ENCODE measurements around the gene NAXE. TPM values are rescaled to one million over a fixed set of nuclear protein-coding genes. Genes with fewer than 3 reads are reported as not detected.
A peak's percentile ranks its signal among the peaks of the same experiment; 100 is the strongest.
"Not testable (repeated sequence)": the region's sequence is repeated elsewhere in the genome, so short reads cannot be mapped to it uniquely, and the experiment has no call there.

Gene NAXE
- total RNA-seq, 4 donors from 2014 or later = 37.0 to 52.7 (median 45.8) TPM

DNA sequence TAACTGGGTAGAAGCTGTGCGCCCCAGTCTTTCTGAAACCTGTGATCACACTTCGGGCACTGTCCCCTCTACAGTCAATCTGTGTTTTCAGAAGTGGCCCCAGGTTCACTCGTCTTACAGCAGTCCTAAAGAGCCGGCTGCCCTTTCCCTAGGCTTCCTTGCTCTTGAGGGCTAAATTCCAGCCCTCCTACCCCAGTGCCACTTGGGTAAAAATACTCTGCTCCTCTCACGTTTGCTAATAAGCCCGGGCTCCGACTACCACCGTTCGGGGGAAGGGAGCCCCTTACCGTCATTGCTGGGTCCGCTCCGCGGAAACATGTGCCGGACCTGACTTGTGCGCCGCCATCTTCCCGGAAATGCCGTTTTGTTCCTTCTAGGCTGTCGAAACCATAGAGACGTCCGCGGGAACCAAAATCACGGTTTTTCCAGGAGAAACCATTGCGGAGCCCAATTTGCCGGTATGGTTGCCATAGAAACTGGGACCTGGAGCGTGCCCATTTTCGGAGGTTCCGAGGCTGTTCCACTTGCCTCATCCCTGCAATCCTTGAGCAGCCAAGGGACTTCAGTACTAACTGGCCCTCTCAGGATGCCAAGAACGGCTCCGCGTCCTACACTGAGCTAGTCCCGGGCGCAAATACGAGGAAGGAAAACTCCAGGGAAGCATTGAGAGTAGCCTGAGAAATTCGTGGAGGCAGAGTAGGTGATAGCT, 9.7 kb downstream of the NAXE start, which contains the start of gene GPATCH4:
GPATCH4 (minus strand) TSS at position 358 of the 709 bp plus-strand sequence.
- DNase-seq (ENCODE audit: low spot score in 2 of 2) = peak; percentile 73 to 95
- peak within 1 kb of the TSS; percentile 60 for H3K4me3 ChIP-seq (ENCODE audit: low read depth, poor library complexity, severe bottlenecking)
- WGBS, 2 donors = 0 to 1% methylated on average over 33 to 35 of the region's 35 CpGs
- intact Hi-C loops (cut with DNase I; ENCODE audit: low total_unique reads) = no loop called here
- TF ChIP-seq CTCF (IDR thresholded peaks at IDR 0.05) = no peak
- no peak for TF ChIP-seq POLR2A (IDR thresholded peaks at IDR 0.05)

DNA sequence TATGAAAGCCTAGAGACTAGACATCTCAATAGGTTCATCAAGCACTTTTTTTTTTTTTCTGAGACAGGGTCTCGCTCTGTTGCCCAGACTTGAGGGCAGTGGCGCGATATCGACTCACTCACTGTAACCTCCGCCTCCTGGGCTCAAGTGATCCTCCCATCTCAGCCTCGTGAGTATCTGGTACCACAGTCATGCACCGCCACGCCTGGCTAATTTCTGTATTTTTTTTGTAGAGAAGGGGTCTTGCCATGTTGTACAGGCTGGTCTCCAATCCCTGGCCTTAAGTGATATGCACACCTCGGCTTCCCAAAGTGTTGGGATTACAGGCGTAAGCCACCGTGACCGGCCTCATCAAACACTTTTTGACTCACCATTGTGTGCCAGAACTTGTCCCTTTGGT, 10.3 kb downstream of the NAXE start:
- WGBS, 2 donors = 58 to 64% methylated on average over 12 of the region's 12 CpGs
- peak overlapping the region; percentile 60 for H3K4me3 ChIP-seq (ENCODE audit: low read depth, poor library complexity, severe bottlenecking)
- intact Hi-C loops (cut with DNase I; ENCODE audit: low total_unique reads) = no loop called here
- DNase-seq (ENCODE audit: low spot score in 2 of 2) = no peak
- TF ChIP-seq CTCF (IDR thresholded peaks at IDR 0.05) (no peak), POLR2A (IDR thresholded peaks at IDR 0.05) (no peak)

- intact Hi-C loops (cut with DNase I; ENCODE audit: low total_unique reads) = no loop called here
- no peak for TF ChIP-seq POLR2A (IDR thresholded peaks at IDR 0.05)
- no peak for TF ChIP-seq CTCF (IDR thresholded peaks at IDR 0.05)
- DNase-seq (ENCODE audit: low spot score in 2 of 2) = no peak
- H3K4me3 ChIP-seq (ENCODE audit: low read depth, poor library complexity, severe bottlenecking) = no peak overlapping the region
- 22 to 25% methylated on average over 10 of the region's 10 CpGs for WGBS, 2 donors
Measured at GRCh38 chr1:156602557-156602993, 11.0 kb downstream of the NAXE start.

- DNase-seq (ENCODE audit: low spot score in 2 of 2); H3K4me3 ChIP-seq (ENCODE audit: low read depth, poor library complexity, severe bottlenecking): not testable (repeated sequence)
- intact Hi-C loops (cut with DNase I; ENCODE audit: low total_unique reads) = loop anchor here (5.0 kb wide), 1 partner anchor 150 kb away; no protein-coding TSS in a partner anchor
- 84 to 88% methylated on average over 4 of the region's 4 CpGs for WGBS, 2 donors
Measured at GRCh38 chr1:156607344-156607743, 15.8 kb downstream of the NAXE start.

DNA sequence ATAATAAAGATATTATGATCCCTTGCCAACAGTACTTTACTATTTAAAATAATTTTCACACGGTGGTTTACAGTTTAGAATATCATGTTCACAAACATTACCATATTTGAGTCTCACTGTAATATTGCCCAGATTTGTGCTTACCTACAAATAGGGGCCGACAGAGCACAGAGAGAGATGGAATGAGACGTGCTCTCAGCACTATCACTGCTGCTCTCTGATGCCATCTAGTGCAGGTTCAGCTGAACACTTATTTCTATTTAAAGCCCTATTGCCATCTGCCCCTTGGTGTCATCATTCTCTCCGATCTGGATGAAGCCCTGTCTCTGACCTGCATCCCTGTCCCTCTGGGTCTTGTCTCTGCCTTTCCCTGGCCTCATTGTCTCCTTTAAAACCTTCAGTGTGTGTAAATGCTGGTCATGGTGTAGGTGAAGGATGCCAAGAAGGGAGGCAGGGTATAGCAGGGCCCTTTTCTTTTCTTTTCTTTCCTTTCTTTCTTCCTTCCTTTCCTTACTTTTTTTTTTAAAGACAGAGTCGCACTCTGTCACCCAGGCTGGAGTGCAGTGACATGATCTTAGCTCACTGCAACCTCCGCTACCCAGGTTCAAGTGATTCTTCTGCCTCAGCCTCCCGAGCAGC, 16.6 kb downstream of the NAXE start:
- H3K4me3 ChIP-seq (ENCODE audit: low read depth, poor library complexity, severe bottlenecking) = no peak overlapping the region
- WGBS, 2 donors = 31 to 33% methylated on average over 7 of the region's 7 CpGs
- intact Hi-C loops (cut with DNase I; ENCODE audit: low total_unique reads) = loop anchor here (5.0 kb wide), 1 partner anchor 151 kb away; no protein-coding TSS in a partner anchor
- TF ChIP-seq POLR2A (IDR thresholded peaks at IDR 0.05) = no peak
- TF ChIP-seq CTCF (IDR thresholded peaks at IDR 0.05) = peak in 1 of 3 donors; percentile 57
- peak in 1 of 2 donors; percentile 53 for DNase-seq (ENCODE audit: low spot score in 2 of 2)

DNA sequence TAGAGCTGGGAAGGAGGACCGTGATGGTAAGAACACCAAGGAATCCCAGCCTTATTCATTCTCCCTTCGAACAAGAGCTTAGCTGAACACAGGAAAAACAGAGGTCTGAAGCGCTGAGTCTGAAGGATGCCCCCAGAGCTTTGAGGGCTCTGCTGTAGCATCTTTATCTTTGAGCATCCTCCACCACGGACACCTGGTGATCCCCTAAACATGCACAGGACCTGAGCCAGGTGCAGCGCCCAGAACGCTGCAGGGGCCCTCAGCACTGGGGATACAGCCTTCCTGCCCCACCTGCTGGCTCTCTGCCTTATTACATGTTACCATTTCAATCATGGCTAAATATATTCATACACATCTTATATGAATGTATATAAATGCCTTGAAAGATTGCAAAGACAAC, 17.4 kb downstream of the NAXE start:
- no peak for DNase-seq (ENCODE audit: low spot score in 2 of 2)
- WGBS, 2 donors = 29 to 47% methylated on average over 6 of the region's 6 CpGs
- intact Hi-C loops (cut with DNase I; ENCODE audit: low total_unique reads) = loop anchor here (5.0 kb wide), 1 partner anchor 152 kb away; no protein-coding TSS in a partner anchor
- H3K4me3 ChIP-seq (ENCODE audit: low read depth, poor library complexity, severe bottlenecking) = no peak overlapping the region
- TF ChIP-seq POLR2A (IDR thresholded peaks at IDR 0.05) (no peak), CTCF (IDR thresholded peaks at IDR 0.05) (no peak)

- H3K4me3 ChIP-seq (ENCODE audit: low read depth, poor library complexity, severe bottlenecking); intact Hi-C loops (cut with DNase I; ENCODE audit: low total_unique reads): not testable (repeated sequence)
- WGBS, 2 donors = 89 to 95% methylated on average over 9 of the region's 9 CpGs
Measured at GRCh38 chr1:156610072-156610471, 18.5 kb downstream of the NAXE start.

More at GRCh38 chr1:156610072-156610471, 18.5 kb downstream of the NAXE start:
- DNase-seq (ENCODE audit: low spot score in 2 of 2) = not testable (repeated sequence)

All from lower leg skin (tissue), 4 donors.